ENCODE measurements around the gene A1CF.
"Not testable (repeated sequence)": the region's sequence is repeated elsewhere in the genome, so short reads cannot be mapped to it uniquely, and the experiment has no call there.

A1CF gene

DNA sequence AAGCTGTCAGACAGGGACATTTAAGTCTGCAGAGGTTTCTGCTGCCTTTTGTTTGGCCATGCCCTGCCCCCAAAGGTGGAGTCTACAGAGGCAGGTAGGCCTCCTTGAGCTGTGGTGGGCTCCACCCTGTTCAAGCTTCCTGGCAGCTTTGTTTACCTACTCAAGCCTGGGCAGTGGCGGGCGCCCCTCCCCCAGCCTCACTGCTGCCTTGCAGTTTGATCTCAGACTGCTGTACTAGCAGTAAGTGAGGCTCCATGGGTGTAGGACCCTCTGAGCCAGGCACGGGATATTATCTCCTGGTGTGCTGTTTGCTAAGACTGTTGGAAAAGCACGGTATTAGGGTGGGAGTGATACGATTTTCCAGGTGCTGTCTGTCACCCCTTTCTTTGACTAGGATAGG, 97.5 kb downstream of the A1CF start:
- DNase-seq = not testable (repeated sequence)

- not testable (repeated sequence) for DNase-seq
Measured at GRCh38 chr10:50782017-50782416, 103.4 kb downstream of the A1CF start.

DNA sequence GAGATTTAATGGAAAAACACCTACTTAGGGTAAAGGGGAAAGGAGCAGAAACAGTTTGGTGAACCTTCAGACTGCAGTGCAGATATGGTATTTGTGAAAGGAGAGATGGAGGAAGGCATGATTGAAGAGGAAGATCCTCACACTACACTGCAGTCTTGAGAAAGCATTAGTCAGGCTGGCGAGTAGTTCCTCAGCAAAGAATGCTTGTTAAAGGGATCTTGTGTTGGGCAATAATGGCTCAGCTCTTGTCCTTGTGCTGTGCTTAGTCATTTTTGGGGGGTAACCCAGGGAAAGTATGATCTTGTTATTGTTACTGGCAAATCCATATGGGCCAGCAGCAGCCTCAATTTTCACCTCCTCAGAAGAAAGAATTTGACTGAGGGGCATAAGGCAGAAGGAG, 105.4 kb downstream of the A1CF start:
- DNase-seq = not testable (repeated sequence)

GRCh38 chr10:50774868-50775267, 110.6 kb downstream of the A1CF start:
- DNase-seq = not testable (repeated sequence)

GRCh38 chr10:50772042-50772441, 113.4 kb downstream of the A1CF start:
- DNase-seq = not testable (repeated sequence)

GRCh38 chr10:50766774-50767513, 118.5 kb downstream of the A1CF start:
- not testable (repeated sequence) for DNase-seq
